GM23338 (cell line): Measurements from ENCODE around the gene INTS14.

ENCODE experiments used
- CTCF ChIP-seq, 2 experiments: fragments of 200-600 bp in 1 of 2; sonication (generic) in 1 of 2; conservative IDR thresholded peaks; 2 replicates each; pipeline versions ENCODE4 v1.5.1 to v1.6.1; 2016 to 2017; ENCODE audit warnings: antibody characterized with exemption in 2 of 2, low read depth in 2 of 2, mild to moderate bottlenecking in 2 of 2, moderate library complexity in 1 of 2
- EZH2 ChIP-seq: fragments of 200-600 bp; sonication (generic); IDR thresholded peaks from one replicate; pipeline ENCODE4 v1.8.0; 2017; ENCODE audit warnings: antibody characterized with exemption, mild to moderate bottlenecking, low read depth; ENCODE audit not compliant: unreplicated experiment
- EZH2phosphoT487 ChIP-seq: fragments of 200-600 bp; sonication (generic); IDR thresholded peaks from one replicate; pipeline ENCODE4 v1.8.1; 2018; ENCODE audit warnings: antibody characterized with exemption; ENCODE audit not compliant: unreplicated experiment
- POLR2AphosphoS5 ChIP-seq: IDR thresholded peaks from 2 replicates; pipeline ENCODE4 v1.6.1; 2016; ENCODE audit warnings: antibody characterized with exemption, low read depth
- REST ChIP-seq: IDR thresholded peaks from one replicate; pipeline ENCODE4 v1.6.1; 2018; ENCODE audit warnings: antibody characterized with exemption; ENCODE audit not compliant: unreplicated experiment
- STAT1 ChIP-seq: IDR thresholded peaks from one replicate; pipeline ENCODE4 v1.6.1; 2016; ENCODE audit warnings: antibody characterized with exemption; ENCODE audit not compliant: unreplicated experiment

GRCh38 chr15:65612949-65613744 lies 2.2 kb upstream of the INTS14 start:
- TF ChIP-seq CTCF (conservative IDR thresholded peaks at IDR 0.05; ENCODE audit: low read depth in 2 of 2) (no peak), EZH2phosphoT487 (no peak), POLR2AphosphoS5 (no peak), REST (no peak), STAT1 (no peak), EZH2 (no peak)
